Activated CD4-positive, alpha-beta T cell treated with anti-CD3 and anti-CD28 coated beads, Interleukin-2, amount 50 U/mL, for 1 hour (primary cell): ENCODE results near the gene MYO1D.
"Not testable (repeated sequence)": the region's sequence is repeated elsewhere in the genome, so short reads cannot be mapped to it uniquely, and the experiment has no call there.

Source experiments
- DNase-seq: peaks from one replicate; pipeline ENCODE4 v3.0.0-alpha.2; 2020

MYO1D gene

DNA sequence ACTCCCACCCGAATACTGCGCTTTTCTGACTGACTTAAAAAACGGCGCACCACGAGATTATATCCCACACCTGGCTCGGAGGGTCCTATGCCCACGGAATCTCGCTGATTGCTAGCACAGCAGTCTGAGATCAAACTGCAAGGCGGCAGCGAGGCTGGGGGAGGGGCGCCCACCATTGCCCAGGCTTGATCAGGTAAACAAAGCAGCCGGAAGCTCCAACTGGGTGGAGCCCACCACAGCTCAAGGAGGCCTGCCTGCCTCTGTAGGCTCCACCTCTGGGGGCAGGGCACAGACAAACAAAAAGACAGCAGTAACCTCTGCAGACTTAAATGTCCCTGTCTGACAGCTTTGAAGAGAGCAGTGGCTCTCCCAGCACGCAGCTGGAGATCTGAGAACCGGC is 10.5 kb upstream of the MYO1D start:
- not testable (repeated sequence) for DNase-seq

DNA sequence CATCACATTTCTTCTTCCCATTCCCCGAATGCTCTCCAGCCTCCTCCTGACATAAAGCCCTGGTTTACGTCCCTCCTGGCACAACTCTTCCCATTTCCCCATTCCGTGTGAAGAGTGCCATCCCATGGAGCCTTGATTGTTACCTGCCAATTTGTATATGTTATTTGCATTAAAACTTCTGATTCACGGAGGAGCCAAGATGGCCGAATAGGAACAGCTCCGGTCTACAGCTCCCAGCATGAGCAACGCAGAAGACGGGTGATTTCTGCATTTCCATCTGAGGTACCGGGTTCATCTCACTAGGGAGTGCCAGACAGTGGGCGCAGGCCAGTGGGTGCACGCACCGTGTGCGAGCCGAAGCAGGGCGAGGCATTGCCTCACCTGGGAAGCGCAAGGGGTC is 10.0 kb upstream of the MYO1D start:
- DNase-seq, result not testable (repeated sequence)

DNA sequence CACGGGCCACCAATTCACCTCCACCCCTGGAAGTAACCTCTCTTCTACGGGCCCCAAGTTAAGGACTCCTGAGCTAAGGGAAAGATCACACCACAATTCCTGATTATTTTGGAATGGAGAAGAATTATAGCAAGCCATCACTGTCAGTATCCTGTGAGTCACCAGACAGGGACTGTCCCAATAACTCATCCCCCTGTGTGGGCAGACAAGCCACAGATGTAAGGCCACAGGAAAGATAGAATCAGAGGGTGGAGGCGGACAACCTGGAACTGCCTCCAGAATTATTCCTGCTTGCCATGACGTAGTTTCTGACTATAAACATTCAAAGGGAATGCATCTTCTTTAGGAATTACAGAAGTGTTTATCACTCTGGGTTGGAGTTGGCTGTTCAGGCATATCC is 5.8 kb upstream of the MYO1D start:
- no peak for DNase-seq

DNA sequence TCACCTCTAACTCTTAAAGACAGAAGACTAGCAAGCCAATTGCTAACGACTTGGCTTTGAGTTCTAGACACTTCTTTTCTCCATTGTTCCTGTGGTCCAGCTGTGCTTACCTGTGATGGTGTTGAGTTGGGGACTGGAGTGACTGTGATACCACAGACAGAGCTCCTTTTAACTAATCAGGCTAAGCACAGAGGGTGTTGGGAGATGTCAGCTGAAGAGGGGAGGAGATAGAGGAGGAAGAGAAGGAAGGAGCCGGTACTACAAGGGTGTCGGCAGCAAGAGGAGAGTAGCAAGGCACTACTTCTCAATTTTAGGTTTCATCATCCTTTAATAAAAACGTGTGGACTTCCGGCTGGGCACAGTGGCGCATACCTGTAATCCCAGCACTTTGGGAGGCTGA is 5.1 kb upstream of the MYO1D start:
- no peak for DNase-seq

DNA sequence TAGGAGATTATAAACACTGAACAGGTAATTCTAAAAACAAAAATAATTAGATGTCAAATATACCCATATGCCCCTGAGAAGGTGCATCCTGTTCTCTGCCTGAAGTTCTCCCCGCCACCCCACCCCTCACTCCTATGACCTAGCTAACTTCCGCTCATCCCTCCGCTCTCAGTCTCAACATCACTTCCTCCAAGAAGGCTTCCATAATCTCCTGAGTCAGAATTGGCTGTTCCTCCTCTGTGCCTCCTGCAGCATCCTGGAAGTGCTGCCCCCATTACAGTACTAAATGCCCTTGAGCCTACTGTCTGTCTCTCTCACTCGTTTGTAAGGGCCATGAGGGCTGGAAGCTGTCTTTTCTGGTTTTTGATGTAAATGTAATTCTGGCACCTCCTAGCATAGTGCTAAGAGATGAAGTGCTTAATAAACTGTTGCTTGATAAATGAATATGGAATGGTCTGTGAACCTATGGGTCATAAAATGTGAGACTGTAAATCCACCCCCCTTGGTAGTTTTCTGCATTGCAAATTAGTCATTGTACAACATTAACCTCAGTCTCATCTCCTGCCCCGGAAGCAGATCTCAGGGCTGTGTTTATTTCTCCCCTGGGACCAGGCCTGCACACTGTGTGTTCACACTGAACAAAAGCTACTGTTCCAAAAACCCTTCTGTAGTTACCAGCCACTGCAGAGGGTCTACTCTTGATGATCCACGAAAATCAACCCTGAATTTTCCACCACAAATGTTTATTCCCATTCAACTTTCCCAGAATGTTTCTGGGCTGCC is 3.9 kb upstream of the MYO1D start:
- no peak for DNase-seq

DNA sequence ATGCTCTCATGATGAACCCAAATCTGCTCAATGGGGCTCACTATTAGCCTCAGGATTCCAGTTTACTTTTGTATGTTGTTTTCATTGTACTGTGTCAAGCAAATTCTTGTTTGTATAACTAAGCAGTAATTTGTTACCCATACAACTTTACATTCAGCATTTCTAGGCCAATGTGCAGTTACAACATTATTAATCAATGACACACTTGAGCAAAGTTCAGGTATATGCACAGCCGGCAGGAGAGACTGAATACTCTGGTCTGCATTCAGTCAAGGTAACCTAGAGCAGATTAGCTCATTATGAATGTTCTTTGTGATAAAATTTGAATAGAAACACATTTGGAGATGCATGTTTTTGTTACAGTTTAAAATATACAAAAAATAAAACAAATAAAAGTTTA is 2.2 kb upstream of the MYO1D start:
- DNase-seq, result no peak

DNA sequence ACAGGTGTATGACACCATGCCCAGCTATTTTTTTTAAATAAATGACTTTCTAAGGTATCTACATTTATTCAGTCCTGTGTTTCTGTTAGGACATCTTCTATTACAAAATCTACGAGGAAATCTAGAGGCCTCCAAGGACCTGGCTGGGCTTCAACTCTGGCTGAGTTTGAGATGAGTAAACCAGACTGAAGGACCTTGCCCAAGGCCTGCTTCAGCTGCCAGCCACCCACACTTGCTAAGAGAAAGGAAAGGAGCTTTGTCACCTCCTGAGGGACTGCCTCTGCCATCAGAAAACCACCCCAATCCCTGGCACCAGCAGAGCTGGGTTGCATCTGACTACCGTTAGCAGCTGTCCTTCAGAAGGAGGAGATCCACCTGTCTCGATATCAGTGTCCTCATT is 1.3 kb upstream of the MYO1D start:
- DNase-seq, result no peak

DNA sequence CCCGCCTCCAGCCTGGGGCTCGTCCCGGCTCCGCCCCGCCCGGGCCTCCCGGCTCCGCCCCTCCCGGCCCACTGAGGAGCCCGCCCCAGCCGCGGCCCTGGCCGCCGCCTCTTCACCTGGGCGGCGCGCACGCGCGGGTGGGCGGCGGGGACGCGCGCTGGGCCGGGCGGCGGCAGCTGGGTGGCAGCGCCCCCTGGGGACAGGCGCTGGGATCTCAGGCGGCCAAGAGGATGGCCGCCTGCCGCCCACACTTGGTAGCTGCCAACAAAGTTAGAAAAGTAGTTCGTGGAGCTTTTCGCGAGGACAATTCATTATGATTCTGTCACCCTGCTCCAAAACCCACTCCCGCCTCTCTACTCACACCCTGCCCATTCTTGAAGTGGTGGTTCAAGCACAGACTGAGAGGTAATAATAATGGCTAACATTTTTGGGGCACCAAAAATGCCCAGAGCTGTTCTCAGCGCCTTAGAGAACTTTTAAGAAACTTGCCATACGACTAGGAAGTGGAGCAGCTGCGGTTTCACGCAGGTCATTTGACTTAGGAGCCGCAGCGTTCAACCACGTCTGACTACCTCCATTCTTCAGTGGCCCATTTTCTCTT is 340 bp upstream of the MYO1D start:
- DNase-seq, result peak; percentile 91

DNA sequence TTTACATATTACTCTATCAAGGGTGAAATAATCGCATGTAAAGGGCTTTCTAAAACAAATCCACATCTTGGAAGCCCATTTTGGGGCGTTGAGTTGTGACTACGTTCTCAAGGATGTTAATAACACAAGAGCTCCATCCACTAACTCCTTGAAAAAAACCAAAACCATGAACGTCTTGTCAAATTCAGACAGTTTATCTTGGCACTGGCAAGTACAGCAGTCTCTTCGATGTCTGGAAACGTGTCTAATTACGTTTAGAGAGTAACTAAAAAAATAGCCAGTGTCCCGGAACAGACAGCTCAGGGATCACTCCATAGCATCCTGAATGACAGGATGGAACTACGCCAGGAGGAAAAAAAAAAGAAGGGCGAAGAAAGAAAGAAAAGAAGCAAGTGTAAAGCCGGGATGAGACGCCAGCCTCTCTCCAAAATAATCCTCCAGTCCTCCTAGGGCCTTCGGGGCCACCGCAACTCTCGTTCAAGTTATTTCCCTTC is 954 bp downstream of the MYO1D start:
- DNase-seq, result no peak

DNA sequence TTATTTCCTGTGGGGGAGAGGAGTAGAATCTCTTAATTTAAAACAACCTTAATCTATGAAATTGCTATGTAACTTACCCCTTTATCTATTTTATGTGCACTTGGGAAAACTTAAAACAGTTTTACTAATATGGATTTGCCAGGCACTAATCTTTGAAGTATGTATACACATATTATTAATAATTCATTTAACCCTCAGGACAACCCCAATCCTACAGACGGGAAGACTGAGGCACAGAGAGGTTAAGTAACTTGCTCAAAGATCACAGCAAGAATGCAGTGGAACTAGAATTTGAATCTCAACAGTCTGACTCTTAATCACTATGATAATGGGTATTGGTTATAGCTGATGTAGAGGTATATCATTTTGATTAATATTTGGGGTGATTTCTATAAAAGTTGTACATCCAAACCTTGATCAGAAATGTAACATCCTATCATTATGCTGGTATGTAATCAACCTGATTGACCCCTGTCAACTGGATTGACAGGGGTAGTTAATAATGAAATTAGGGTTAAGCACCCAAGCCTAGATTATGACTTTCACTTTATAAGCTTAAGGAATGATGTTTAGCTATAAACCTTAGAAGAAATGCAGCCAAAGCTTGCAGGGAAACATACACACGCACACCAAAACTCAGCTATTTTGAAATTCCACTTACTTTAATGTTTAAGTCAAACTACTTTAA is 1.6 kb downstream of the MYO1D start:
- DNase-seq, result no peak

DNA sequence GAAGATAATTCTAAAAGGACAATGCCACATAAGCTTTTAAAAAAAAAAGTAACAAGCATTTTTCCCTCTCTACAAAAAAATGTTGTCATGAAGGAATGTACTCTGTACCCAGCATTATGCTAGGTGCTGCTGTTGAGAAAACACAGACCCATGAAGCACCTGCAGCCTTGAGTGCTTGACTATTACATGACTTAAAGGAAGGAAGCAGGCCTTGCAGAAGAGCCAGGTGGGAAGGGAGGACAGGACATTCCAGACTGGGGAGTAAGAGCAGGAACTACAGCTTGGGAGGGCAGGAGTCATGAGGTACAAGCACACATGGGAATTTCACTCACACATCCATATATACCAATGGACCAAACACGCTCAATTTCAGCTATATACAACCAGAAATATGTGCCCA is 3.8 kb downstream of the MYO1D start:
- DNase-seq, result no peak

DNA sequence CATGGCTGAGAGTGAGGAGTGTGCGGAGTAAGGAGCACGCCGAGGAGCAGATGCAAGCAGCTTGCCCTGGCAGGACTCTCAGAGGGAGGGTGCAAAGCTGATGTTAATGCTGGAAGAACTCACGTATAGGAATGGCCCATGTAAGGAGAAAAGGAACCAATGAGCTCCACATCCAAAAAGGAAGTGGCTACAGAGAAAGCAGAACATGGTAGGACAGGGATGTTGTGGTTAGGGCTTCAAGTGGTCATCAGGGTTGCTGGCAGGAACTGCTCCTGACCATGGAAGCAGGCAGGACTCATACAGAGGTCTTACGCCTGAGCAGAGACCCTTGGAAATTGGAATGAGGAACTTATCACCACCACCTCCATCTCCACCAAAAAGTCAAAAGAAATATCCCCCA is 5.2 kb downstream of the MYO1D start:
- no peak for DNase-seq

DNA sequence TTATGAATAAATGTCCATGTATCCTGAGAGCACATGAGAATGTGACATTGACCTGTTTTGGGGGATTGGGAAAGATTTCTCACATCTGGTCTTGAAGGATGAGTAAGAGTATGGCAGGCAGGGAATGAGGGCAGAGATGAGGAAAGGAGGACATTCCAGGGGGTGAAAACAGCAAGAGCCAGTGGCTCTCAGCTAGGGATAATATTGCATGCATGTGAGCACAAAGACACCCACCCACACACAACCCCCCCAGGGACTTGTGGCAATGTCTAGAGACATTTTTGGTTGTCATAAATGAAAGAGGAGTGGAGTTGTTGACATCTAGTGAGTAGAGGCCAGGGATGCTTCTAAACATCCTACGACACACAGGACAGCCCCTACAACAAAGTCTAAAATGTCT is 6.0 kb downstream of the MYO1D start:
- DNase-seq, result no peak

DNA sequence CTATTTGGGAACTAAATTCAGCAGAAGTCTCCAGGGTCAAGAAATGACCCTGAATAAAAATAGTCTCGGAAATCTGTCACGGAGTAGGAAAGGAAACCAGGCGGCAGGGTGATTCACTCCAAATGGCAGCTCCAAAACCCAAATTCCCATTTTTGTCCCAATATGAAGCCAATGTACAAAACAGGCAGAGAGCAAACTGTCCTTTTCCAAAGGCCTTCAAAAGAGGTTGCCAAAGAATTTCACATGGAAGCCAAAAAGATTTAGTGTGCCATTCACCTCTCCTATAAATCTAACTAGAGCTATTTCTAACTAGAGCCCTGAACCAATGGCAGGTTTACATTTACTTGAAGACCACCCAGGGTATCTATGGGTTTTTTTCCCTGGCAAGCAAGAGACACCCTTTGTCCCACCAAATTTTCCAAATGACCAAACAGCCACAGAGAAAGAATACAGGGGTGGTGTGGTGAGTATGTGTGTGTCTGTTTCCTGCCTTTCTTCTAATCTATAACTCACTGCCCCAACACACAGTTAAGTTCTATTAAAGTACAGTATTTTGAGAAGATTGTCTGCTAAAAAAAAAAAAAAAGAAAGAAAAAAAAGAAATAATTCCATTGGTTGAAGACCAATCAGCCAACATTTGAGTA is 6.8 kb downstream of the MYO1D start:
- DNase-seq, result no peak

DNA sequence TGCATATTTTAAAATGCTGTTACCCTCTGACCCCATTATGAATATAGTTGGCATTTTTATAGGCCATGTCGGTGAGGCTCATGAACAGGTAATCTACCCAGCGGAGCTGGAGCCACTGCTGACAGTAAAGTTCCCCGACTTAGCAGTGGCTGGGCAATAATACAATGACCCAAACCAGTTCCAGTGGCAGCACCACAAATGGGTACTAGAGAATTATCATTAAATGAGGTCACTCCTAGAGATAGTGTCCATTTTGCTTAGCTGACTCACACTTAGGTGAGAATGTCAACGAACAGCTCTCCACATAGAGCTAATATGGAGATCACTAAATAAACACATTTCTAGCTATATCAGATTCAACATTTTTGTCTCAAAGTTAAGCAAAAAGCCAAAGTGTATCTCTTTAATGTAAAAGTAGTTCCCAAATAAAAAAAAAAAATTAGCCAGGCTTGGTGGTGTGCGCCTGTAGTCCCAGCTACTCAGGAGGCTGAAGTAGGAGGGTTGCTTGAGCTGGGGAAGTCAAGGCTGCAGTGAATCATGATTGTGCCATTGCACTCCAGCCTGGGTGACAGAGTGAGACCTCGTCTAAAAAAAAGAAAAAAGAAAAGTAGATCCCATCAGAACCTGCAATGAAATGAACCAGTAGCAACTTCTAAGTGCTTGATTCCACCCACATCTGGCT is 7.4 kb downstream of the MYO1D start:
- DNase-seq, result no peak

DNA sequence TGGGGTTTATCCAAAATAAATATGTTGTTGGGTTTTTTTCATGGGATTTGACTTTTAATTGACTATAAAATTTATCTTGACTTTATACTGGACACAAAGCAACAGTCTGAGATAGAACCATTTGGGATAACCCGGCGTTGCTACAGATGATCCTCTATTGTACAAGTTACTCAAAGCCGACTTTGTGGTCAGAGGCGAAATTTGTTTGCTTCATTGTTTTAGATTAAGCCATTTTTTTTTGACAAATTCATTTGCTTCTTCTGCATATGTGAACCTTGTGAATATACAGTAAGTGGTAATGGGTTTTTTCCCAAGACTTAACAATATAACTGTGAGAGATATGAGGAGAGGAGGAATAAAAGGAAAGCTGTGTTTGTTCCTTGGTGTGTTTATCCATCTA is 11.8 kb downstream of the MYO1D start:
- DNase-seq, result no peak

DNA sequence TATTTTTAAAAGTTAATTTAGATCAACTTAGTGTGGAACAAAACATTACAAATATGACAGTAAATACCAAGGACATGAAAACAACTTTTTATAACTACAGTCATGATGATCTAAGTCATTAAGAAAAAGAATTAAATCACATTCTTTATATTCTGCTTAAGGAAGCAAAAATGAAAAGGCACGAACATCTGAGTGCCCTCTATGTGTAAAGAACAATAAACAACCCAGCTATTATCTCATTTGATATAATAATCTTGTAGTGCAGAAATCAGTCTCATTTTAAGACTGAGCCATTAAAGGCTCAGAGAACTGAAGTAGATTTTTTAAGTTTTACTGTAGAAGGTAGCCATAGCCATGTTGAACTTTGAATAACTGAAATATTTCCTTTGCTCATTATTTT is 13.4 kb downstream of the MYO1D start:
- no peak for DNase-seq

DNA sequence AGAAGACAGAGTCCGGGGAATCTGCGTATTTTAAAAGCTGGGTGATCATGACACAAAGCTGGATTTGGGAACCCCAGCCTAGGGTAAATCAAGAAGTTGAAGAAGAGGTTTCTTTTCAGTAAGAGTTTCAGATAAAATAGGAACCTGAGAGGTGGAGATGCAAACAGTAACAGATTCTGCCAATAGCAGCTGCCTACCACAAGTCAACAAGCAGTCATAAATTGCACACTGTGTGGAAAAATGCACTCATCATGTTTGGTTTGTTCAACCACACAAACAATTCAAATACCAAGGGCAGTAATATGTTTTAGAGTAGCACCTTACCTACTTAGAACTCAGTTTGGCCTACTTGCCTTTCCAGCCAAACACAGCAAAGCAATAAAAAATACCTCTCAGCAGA is 14.0 kb downstream of the MYO1D start:
- no peak for DNase-seq

DNA sequence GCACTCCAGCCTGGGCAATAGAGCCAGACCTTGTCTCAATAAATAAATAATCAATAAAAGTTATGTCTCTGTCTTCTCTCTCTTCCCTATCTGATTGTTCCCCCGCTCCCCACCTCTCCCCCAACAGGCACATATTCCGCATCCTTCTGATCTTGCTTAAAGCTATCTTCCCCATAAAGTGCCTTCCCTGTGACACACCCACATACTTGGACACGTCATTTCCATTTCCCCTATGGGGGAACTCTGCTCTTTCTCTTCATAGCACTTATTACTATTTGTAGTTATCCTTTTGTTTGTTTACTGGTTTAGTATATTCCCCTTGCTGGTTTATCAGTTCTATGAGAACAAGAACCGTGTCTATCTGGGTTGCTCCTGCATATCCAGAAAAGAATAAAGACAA is 14.9 kb downstream of the MYO1D start:
- DNase-seq, result no peak

DNA sequence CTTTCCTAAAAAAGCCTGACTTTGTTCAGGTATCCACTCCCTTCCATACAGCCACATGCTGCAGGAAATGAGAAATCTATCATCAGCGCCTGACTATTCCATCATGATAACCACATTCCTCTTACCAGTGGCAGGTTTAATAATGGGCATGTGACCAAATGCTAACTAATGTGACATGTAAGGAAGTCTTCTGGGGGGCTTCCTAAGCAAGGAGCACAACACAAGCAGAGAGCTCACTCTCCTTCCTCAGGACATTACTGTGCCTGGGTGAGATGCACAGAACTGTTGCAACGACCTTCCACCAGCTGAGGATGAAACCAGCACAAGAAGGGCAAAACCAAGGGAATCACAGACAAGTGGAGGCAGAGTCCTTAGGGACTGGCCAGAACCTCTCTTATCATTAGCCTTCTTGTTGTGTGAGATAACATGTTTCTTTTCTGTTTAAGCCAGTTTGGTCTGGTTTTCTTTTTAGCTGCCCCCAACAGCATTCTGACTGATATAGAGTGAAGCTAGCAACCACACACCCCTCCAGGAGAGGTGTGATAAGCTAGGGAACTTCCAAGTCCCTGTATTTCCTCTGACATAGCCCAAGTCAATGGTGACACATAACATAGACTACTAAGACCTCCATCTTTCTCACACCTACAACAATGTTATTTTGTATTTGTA is 16.9 kb downstream of the MYO1D start:
- no peak for DNase-seq

DNA sequence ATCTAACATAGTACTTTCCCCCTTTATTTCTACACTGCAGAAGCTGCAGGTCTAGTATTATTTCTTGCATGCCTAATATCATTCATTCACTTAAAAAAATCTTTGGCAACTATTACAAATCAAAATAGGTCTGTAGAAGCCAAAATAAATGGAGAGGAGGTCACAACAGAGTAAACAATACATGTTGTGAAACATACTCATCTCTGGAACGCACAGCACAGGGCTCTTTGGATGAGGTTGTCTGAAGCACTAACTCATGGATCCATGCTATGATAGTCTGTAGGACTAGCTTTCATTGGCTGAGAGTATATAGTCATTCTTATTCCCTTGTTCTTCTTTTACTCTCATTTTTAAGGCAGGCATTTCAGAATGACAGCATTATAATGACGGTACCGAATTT is 21.3 kb downstream of the MYO1D start:
- no peak for DNase-seq

DNA sequence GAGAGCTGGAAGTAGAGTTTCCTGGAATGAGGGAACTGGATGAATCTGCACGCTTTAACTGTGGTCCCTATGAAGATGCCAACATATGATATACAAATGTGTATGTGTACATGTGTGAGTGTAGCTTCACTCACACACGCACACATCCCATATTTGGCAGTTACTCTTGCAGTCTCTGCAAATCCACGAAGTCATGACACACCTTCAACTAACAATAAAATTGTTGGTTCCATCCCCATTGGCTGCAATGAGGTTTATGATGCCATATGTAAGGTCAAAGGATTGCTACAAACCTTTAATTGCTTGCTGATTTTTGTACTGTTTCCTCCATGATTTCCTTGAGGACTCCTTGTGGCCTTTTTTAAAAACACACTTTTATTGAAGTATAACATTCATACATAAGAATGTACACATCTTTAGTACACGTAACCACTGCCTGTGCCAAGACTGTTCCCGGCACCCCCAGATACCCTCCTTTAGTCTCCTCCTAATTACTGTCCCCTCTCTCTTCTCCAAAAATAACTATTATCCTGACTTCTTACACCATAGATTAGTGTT is 22.0 kb downstream of the MYO1D start:
- DNase-seq, result no peak
